ENCODE data around the gene IKBIP.
"Not testable (repeated sequence)": the region's sequence is repeated elsewhere in the genome, so short reads cannot be mapped to it uniquely, and the experiment has no call there.

The IKBIP gene

GRCh38 chr12:98637068-98637467 lies 7.5 kb downstream of the IKBIP start:
- DNase-seq (ENCODE audit: low spot score) = no peak

GRCh38 chr12:98635657-98636323 lies 8.8 kb downstream of the IKBIP start:
- DNase-seq (ENCODE audit: low spot score) = no peak

- DNase-seq (ENCODE audit: low spot score) = no peak
Measured at GRCh38 chr12:98618952-98619351, 25.6 kb downstream of the IKBIP start.

GRCh38 chr12:98612696-98613334 lies 31.8 kb downstream of the IKBIP start:
- no peak for DNase-seq (ENCODE audit: low spot score)

- DNase-seq (ENCODE audit: low spot score) = no peak
Measured at GRCh38 chr12:98610596-98610995, 34.0 kb downstream of the IKBIP start.

DNA sequence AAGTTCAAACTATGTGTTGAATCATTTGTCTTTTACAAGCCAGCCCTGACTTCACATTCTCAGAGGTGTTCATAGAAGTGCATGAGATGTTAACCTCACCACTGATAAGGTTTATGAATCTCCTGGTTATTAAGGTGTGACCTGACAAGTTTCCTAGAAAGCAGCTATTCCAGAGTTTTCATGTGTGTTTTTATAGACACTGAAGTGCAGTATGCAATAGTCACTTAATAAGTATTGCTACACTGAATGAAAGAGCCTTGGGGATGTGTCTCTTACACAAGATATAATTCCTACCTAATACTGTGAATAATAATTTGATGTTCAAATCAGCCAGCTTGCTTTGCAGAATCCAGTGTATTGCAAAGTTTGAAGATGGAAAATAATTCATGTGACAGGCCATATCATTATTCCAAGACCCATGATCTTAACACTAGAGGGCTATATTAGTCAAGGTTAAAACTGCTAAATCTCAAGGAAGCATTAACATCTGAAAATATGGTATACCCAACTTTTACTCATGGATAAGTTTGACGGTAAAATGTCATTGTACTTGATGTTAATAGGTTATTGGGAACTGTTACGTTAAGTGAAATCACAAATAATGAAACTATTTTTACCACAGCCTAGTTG lies 38.1 kb downstream of the IKBIP start:
- no peak for DNase-seq (ENCODE audit: low spot score)

DNA sequence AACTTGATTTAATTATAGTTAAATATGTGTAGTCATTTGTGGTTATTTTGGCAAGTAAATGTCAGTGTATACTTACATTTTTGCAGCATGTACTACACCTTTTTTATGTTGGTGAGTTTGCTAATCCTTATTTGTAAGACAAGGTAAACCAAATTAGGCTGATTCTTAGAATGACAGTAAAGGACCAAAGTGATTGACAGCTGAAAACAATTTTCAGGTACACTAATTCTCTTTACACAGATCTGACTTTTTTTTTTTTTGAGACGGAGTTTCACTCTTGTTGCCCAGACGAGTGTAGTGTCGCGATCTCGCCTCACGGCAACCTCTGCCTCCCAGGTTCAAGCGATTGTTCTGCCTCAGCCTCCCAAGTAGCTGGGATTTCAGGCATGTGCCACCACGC lies 42.7 kb downstream of the IKBIP start:
- no peak for DNase-seq (ENCODE audit: low spot score)

GRCh38 chr12:98597313-98597712 lies 47.3 kb downstream of the IKBIP start:
- DNase-seq (ENCODE audit: low spot score) = not testable (repeated sequence)

GRCh38 chr12:98595243-98595988 lies 49.2 kb downstream of the IKBIP start:
- no peak for DNase-seq (ENCODE audit: low spot score)

- DNase-seq (ENCODE audit: low spot score) = no peak
Measured at GRCh38 chr12:98594050-98594835, 50.3 kb downstream of the IKBIP start.

DNA sequence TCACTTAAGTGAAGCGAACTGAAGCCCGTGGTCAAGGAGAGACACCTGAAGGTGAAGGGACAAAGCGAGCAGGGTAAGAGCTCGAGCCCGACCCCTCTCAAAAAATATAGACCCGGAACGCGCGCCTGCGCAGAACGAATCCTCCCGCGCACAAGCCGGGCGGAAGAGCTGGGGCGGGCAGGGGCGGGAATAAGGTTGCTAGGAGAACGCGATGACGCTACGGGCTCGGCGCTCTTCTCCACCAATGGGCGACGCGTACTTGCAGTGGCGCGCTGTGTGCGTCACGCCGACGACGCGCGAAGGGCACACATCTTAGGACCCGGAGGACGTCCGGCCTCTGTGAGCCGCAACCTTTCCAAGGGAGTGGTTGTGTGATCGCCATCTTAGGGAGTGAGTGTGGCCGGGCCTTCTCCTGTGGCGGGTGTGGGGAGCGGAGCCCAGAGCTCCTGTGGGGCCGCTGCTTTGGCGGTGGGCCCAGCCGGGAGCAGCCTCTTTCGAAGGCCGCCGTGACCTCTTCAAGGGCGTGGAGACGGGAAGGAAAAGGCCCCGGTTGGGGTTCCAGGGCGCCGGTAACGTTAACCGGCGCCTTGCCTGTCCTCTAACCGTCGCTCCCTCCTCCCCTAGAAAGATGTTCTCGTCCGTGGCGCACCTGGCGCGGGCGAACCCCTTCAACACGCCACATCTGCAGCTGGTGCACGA lies 51.1 kb downstream of the IKBIP start, which contains the start of gene SLC25A3:
TSS of gene SLC25A3 (plus strand) at position 336 of the 699 bp plus-strand sequence. CDS start at position 629, 293 bp downstream.
- peak; percentile 85 for DNase-seq (ENCODE audit: low spot score)

- peak; percentile 16 for DNase-seq (ENCODE audit: low spot score)
Measured at GRCh38 chr12:98592825-98593322, 51.7 kb downstream of the IKBIP start.

- no peak for DNase-seq (ENCODE audit: low spot score)
Measured at GRCh38 chr12:98591209-98591608, 53.4 kb downstream of the IKBIP start.

DNA sequence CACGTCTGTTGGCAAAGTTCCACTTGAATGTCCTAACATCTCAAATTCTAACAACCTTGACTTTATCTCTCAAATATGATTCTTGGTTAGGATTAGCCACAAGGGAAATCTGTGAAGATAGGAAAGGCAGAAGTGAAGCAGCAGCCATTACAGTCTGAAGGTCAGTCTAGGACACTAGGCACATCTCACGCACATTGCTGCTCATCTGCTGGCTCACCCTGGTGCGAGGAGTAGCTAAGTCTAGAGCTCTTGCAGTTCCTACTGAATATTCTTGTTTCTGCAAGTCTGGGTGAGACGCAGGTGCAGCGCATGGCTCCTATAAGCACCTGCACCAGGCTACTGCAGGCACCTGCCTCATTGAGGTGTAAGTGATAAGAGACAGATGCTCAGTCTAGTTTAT lies 57.5 kb downstream of the IKBIP start:
- no peak for DNase-seq (ENCODE audit: low spot score)

DNA sequence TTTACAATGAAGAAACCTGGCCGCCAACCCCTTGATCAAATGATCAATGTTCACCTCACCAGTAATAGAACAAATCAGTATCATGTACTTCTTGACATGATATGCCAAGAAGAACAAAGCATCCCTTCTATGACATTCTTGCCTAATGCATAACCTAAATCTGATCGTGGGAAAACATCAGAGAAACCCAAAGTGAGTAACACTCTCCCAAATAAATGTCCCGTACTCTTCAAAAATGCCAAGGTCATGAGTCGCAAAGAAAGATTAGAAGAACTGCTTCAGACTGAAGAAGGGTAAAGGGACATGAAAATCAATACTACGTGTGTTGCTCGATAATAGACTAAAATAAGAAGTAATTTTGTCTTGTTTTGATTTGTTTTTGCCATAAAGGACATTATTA lies 62.5 kb downstream of the IKBIP start:
- DNase-seq (ENCODE audit: low spot score) = no peak

GRCh38 chr12:98581101-98581500 lies 63.5 kb downstream of the IKBIP start:
- no peak for DNase-seq (ENCODE audit: low spot score)

DNA sequence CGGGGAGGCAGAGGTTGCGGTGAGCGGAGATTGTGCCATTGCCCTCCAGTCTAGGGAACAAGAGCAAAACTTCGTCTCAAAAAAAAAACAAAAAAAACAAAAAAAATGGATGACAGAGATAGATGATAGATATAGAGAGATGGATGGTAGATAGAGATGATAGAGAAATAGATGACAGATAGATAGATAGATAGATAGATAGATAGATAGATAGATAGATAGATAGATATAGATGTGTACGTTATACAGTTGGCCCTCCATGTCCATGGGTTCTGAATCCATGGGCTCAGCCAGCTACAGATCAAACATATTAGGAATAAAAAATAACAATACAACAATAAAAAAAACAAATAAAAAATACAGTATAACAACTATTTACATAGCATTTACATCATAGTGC lies 63.9 kb downstream of the IKBIP start:
- no peak for DNase-seq (ENCODE audit: low spot score)

GRCh38 chr12:98579835-98580234 lies 64.8 kb downstream of the IKBIP start:
- DNase-seq (ENCODE audit: low spot score) = no peak

GRCh38 chr12:98579347-98579746 lies 65.2 kb downstream of the IKBIP start:
- no peak for DNase-seq (ENCODE audit: low spot score)

GRCh38 chr12:98578821-98579220 lies 65.8 kb downstream of the IKBIP start:
- no peak for DNase-seq (ENCODE audit: low spot score)

- DNase-seq (ENCODE audit: low spot score) = no peak
Measured at GRCh38 chr12:98578392-98578791, 66.2 kb downstream of the IKBIP start.
